Measurements from ENCODE around the gene KCNK13. TPM values are rescaled to one million over a fixed set of nuclear protein-coding genes. Genes with fewer than 3 reads are reported as not detected.

Gene KCNK13
- polyA plus RNA-seq, 1 donor (not counting 4 experiments of a cell fraction or from before 2014, with no cell fraction given), result 0.03 TPM

DNA sequence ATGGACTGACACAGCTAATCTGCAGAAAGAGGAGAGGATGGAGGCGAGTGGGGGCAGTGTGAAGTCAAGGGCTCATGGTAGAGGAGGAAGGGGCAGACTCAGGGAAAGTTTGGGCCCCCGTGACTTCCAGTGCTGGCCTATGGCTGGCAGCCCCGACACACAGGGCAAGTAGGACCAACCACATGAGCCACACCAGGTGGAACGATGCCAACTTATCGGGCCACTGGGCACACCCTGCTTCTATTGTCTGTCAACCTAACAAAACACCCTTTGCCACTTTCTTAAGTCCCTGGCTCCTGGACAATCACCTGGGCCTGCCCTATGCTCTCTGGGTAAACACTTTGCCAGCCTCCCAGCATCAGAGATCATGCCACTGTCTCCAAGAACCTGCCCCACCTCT, 129.4 kb downstream of the KCNK13 start:
- DNase-seq (ENCODE audit: low read depth, low spot score) (no peak), FAIRE-seq (no peak)
- H3K79me2 ChIP-seq (ENCODE audit: control insufficient read depth, insufficient read depth, low read length), result no peaks in the 10 kb centered on the region
- H3K36me3 ChIP-seq (ENCODE audit: control insufficient read depth in 2 of 2, extremely low read depth in 1 of 2, insufficient read depth in 2 of 2, low read length in 2 of 2), result no peaks in the 10 kb centered on the region
- TF ChIP-seq, protein P1, sequence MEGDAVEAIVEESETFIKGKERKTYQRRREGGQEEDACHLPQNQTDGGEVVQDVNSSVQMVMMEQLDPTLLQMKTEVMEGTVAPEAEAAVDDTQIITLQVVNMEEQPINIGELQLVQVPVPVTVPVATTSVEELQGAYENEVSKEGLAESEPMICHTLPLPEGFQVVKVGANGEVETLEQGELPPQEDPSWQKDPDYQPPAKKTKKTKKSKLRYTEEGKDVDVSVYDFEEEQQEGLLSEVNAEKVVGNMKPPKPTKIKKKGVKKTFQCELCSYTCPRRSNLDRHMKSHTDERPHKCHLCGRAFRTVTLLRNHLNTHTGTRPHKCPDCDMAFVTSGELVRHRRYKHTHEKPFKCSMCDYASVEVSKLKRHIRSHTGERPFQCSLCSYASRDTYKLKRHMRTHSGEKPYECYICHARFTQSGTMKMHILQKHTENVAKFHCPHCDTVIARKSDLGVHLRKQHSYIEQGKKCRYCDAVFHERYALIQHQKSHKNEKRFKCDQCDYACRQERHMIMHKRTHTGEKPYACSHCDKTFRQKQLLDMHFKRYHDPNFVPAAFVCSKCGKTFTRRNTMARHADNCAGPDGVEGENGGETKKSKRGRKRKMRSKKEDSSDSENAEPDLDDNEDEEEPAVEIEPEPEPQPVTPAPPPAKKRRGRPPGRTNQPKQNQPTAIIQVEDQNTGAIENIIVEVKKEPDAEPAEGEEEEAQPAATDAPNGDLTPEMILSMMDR (optimal IDR thresholded peaks at IDR 0.05 in 1 of 3, IDR thresholded peaks at IDR 0.05 in 1 of 3, conservative IDR thresholded peaks at IDR 0.05 in 1 of 3; ENCODE audit: extremely low read depth in 1 of 3, insufficient read depth in 2 of 3, low read length in 3 of 3), result no peak
- TF ChIP-seq EZH2 (IDR thresholded peaks at IDR 0.05; ENCODE audit: low read length), result no peak
- dilution Hi-C loops (cut with MboI; ENCODE audit: extremely low pct_ligation_motif_present, low sequenced_read_pairs), result no loop called here
- H2AFZ ChIP-seq (ENCODE audit: control insufficient read depth, low read length), result no peak overlapping the region
- H3K4me1 ChIP-seq (ENCODE audit: control insufficient read depth, extremely low read depth, insufficient read depth, low read length), result no peaks in the 10 kb centered on the region
- H3K9me3 ChIP-seq (ENCODE audit: control insufficient read depth, low read depth, low read length), result no peaks in the 10 kb centered on the region
- no peak overlapping the region for H3K4me3 ChIP-seq (ENCODE audit: control insufficient read depth in 2 of 3, extremely low read depth in 1 of 3, insufficient read depth in 2 of 3, low read depth in 1 of 3, low read length in 3 of 3)
- no peaks in the 10 kb centered on the region for H4K20me1 ChIP-seq (ENCODE audit: control insufficient read depth, extremely low read depth, insufficient read depth, low read length)
- H3K27me3 ChIP-seq (ENCODE audit: control insufficient read depth, extremely low read depth, insufficient read depth, low read length), result no peaks in the 10 kb centered on the region
- H3K4me2 ChIP-seq (ENCODE audit: control insufficient read depth, extremely low read depth, insufficient read depth, low read depth, low read length), result no peak overlapping the region
- H3K27ac ChIP-seq (ENCODE audit: control insufficient read depth, insufficient read depth, low read length), result no peak overlapping the region
- no peaks in the 10 kb centered on the region for H3K9me1 ChIP-seq (ENCODE audit: control insufficient read depth, extremely low read depth, insufficient read depth, low read length)
- no peak overlapping the region for H3K9ac ChIP-seq (ENCODE audit: control insufficient read depth, extremely low read depth, insufficient read depth, low read length)

DNA sequence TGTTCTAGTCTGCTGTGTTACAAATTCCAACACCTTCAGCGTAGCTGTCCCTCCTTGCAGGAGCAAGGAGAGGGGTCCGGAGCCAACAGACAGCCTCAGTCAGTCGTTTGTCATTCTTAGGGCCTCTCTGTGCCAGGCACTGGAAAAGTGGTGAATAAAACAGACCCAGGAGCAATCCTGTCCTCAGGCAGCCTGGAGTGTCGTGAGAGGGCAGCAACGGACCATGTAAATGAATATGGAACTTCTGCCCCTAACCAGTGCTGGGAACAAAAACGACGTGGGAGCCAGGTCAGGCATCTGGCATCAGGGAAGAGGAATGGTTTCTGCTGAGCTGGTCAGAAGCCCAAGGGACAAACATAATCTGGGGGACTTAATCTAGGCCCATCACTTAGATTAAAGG, 129.8 kb downstream of the KCNK13 start:
- TF ChIP-seq, protein P1 (optimal IDR thresholded peaks at IDR 0.05 in 1 of 3, IDR thresholded peaks at IDR 0.05 in 1 of 3, conservative IDR thresholded peaks at IDR 0.05 in 1 of 3; ENCODE audit: extremely low read depth in 1 of 3, insufficient read depth in 2 of 3, low read length in 3 of 3), result no peak
- TF ChIP-seq EZH2 (IDR thresholded peaks at IDR 0.05; ENCODE audit: low read length), result no peak
- Histone ChIP-seq H3K27ac (ENCODE audit: control insufficient read depth, insufficient read depth, low read length) (no peak overlapping the region), H3K9ac (ENCODE audit: control insufficient read depth, extremely low read depth, insufficient read depth, low read length) (no peak overlapping the region), H3K79me2 (ENCODE audit: control insufficient read depth, insufficient read depth, low read length) (no peaks in the 10 kb centered on the region), H4K20me1 (ENCODE audit: control insufficient read depth, extremely low read depth, insufficient read depth, low read length) (no peaks in the 10 kb centered on the region), H3K9me1 (ENCODE audit: control insufficient read depth, extremely low read depth, insufficient read depth, low read length) (no peaks in the 10 kb centered on the region), H3K4me2 (ENCODE audit: control insufficient read depth, extremely low read depth, insufficient read depth, low read depth, low read length) (no peak overlapping the region), H3K4me3 (ENCODE audit: control insufficient read depth in 2 of 3, extremely low read depth in 1 of 3, insufficient read depth in 2 of 3, low read depth in 1 of 3, low read length in 3 of 3) (no peak overlapping the region), H2AFZ (ENCODE audit: control insufficient read depth, low read length) (no peak overlapping the region), H3K9me3 (ENCODE audit: control insufficient read depth, low read depth, low read length) (no peaks in the 10 kb centered on the region), H3K36me3 (ENCODE audit: control insufficient read depth in 2 of 2, extremely low read depth in 1 of 2, insufficient read depth in 2 of 2, low read length in 2 of 2) (no peaks in the 10 kb centered on the region), H3K27me3 (ENCODE audit: control insufficient read depth, extremely low read depth, insufficient read depth, low read length) (no peaks in the 10 kb centered on the region), H3K4me1 (ENCODE audit: control insufficient read depth, extremely low read depth, insufficient read depth, low read length) (no peaks in the 10 kb centered on the region)
- FAIRE-seq (no peak), DNase-seq (ENCODE audit: low read depth, low spot score) (no peak)
- dilution Hi-C loops (cut with MboI; ENCODE audit: extremely low pct_ligation_motif_present, low sequenced_read_pairs), result no loop called here
